Hematopoietic multipotent progenitor cell treated with erythropoietin and hydrocortisone succinate and interleukin-3 and kit ligand, for 15 days (in vitro differentiated cells): ENCODE measurements around the gene RAB20.

ENCODE experiments used
- DNase-seq: peaks from one replicate; pipeline ENCODE4 v3.0.0-alpha.2; 2015; ENCODE audit warnings: low spot score

Gene RAB20

DNA sequence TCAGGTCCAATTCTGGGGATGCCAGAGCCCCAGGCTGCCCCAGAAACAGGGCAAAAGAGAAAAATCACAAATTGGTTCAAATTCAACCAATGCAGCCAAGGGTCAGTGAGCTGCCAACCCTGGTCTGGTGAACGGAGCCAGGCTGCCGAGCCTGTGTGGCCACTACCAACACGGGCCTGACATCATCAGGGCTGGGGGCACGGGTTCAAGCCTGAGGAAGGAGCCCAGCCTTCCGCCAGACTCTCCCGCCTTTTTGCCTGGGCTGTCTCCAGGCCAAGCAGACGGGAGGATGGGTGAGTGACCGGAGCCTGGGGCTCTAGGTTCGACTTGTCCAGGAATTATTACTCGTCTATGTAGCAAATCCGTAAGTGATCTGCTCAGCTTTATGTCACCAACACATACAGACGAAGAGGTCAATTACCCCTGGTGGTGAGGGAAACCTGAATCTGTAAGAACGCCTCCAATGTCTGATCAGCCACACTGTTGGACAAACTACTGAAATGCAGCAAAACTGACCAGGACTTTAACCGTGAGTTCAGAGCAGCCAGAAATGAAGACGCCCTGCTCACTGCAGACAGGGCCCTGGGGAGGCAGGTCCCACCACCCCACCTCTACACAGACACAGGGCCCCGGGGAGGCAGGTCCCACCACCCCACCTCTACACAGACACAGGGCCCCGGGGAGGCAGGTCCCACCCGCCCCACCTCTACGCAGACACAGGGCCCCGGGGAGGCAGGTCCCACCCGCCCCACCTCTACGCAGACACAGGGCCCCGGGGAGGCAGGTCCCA lies 31.8 kb downstream of the RAB20 start:
- no peak for DNase-seq

GRCh38 chr13:110528911-110529310 lies 32.6 kb downstream of the RAB20 start:
- DNase-seq, result no peak

GRCh38 chr13:110528371-110528770 lies 33.2 kb downstream of the RAB20 start:
- DNase-seq, result no peak

- no peak for DNase-seq
Measured at GRCh38 chr13:110525328-110526319, 35.9 kb downstream of the RAB20 start.

DNA sequence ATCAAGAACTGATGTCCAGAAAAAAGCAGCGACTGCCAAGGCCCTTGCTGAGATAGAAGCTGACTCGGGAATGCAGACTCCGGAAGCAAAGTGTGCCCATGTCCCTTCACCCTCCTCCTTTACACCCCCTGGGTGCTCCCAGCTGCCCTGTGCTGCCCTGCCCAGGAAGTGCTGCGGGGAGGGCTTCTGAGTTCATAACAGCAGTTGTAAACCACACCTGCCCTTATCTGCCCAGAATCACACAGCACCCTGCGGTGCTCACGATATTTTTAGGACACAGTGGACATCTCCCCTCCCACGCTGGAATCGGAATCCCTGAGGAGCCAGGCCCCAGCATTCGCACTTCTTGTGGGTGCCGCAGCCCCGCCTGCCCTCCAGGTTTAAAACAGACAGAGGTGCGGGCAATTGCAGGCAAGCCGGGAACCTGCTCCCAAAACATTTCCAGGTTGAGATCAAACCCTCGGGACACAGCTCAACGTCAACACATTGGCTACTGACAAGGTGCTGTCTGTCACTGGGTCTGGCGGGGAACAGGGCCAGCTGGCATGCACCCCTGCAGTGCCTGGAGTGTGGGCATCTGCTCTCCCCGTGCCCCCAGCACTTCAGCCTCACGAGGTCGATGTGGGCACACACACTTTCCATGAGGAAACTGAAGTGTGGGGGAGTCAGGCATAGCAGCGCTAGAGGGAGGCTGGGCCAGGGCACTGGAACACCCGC lies 36.8 kb downstream of the RAB20 start:
- no peak for DNase-seq

DNA sequence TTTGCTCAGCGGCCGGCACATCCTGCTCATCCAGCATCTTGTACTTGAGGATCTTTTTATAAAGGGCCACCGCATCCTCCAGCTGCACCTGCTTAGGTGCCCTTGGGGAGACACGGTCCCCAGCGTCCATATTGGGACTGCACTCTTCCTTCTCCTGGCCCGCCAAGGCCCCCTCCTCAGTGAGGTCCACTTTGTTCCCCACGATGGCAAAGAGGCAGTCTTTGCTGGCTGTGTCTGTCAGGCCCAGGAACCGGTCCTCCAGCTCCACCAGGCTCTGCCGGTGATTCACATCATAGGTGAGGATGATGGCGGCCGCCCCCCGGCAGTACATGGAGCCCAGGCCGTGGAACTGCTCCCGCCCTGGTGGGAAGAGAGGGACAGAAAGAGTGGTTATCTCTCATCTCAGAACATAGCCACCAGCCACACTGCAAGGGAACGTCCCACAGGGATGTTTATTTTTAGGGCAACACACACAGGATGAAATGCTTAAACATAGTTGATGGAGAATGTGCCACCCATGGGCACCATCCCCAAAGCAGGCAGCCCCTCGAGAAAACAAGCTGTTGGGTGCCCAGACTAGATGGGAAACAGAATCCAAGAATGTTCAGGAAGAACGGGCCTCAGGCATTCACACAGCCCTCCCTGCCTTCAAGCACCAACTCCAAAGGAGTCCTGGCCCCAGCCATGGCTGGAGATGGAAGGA lies 37.5 kb downstream of the RAB20 start:
- no peak for DNase-seq

DNA sequence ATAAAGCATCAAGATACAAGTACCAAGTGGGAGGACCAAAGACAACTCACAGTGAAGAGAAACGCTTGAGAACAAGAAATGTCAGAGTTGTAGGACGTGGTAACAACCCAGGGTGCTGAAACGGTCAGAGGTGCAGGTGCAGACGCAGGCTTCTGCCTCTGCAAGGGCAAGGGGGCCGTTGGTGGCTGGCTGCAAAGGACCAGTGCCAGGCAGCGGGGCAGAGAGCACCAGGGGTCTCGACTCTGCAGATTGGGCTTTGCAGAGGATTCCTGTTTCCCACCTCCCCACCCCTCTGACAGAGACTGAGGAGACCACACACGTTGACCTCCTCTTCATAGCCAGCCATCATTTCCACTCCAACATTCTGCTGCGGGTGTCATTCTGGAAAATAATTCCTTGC lies 38.3 kb downstream of the RAB20 start:
- no peak for DNase-seq

- DNase-seq, result no peak
Measured at GRCh38 chr13:110522721-110523120, 38.8 kb downstream of the RAB20 start.

GRCh38 chr13:110521946-110522345 lies 39.6 kb downstream of the RAB20 start:
- DNase-seq, result no peak

DNA sequence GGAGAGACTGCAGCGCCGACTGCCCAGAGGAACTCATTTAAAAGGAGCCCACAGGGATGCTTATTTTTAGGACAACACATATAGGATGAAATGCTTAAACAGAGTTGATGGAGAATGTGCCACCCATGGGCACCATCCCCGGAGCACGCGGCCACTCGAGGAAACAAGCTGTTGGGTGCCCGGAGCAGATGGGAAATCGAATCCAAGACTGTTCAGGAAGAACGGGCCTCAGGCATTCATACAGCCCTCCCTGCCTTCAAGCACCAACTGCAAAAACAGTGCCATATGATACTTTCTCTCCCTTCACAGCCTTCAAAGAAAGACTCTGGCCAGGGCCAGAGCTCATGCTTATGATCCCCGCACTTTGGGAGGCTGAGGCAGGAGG lies 40.2 kb downstream of the RAB20 start:
- DNase-seq, result no peak

DNA sequence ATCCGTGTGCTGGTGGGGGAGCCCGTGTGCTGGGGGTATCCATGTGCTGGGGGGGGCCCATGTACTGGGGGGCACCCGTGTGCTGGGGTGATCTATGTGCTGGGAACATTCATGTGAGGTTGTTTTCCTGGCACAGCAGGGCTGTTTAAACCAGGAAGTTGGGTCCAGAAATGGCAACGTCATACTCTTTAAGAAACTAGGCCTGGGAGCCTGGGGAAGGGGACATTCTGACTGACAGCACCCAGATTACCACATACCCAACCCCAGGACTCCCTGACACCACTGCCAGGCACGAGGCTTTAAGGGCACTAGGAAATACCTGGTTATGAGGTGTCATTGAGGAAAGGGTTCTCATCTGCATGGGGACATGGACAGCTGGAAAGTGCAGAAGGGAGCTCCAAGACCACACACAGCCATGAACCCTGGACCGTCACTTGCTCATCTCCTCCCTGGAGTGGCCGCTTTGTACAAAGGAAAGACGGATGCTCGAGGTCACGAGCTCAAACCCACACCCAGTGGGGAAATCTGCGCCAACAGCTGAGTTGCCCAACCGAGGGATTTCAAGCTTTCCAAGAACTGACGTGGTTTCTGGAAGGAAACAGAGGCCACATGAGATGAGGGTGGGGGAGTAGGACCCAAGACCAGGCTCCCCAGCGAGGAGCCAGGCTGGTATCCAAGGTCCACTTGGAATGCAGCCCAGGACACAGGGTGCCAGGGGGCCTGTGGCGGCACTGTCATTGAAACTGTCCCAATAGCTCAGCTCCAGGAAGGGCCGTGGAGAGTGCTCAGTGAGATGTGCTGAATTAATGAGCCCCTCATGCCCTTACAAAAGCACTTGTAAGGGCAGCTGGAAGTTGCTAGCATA lies 40.9 kb downstream of the RAB20 start:
- no peak for DNase-seq

DNA sequence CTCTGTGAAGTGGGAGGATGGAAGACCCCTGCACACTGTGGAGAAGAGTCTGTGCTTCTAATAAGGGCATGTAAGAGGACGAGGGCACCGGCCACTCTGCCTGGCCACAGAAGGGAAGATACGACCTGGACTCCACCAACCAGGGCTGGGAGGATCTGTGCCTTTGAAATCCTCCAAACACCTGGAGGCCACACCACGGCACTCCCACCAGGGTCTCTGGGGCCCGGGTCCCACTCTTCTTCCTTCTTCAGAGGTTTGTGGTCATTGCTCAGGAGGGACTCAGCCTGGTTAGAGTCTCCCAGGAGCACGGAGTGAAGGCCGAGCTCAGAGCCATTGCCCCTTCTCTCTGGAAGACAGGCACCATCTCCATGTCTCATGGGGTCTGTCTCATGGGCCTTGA lies 42.0 kb downstream of the RAB20 start:
- no peak for DNase-seq

DNA sequence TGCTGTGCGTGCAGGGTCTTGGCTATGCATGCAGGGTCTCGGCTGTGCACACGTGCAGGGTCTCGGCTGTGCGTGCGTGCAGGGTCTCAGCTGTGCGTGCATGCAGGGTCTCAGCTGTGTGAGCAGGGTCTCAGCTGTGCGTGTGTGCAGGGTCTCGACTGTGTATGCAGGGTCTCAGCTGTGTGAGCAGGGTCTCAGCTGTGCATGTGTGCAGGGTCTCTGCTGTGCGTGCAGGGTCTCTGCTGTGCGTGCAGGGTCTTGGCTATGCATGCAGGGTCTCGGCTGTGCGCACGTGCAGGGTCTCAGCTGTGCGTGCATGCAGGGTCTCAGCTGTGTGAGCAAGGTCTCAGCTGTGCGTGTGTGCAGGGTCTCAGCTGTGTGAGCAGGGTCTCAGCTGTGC lies 42.5 kb downstream of the RAB20 start:
- no peak for DNase-seq

- no peak for DNase-seq
Measured at GRCh38 chr13:110518571-110518970, 43.0 kb downstream of the RAB20 start.

DNA sequence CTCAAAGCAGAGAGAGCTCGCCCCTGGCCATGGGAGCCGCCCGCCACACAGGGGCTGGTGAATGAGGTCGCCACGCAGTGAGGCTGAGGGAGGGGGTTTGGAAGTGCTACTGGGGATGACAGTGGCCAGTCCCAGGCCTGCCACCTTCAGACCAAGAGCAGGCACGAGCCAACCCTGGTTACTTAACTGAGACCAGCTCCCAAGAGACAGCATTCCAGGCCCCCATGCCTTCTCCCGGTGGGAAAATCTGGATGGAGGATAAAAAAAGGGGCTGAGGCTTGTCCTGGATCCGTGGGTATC lies 43.3 kb downstream of the RAB20 start:
- no peak for DNase-seq

DNA sequence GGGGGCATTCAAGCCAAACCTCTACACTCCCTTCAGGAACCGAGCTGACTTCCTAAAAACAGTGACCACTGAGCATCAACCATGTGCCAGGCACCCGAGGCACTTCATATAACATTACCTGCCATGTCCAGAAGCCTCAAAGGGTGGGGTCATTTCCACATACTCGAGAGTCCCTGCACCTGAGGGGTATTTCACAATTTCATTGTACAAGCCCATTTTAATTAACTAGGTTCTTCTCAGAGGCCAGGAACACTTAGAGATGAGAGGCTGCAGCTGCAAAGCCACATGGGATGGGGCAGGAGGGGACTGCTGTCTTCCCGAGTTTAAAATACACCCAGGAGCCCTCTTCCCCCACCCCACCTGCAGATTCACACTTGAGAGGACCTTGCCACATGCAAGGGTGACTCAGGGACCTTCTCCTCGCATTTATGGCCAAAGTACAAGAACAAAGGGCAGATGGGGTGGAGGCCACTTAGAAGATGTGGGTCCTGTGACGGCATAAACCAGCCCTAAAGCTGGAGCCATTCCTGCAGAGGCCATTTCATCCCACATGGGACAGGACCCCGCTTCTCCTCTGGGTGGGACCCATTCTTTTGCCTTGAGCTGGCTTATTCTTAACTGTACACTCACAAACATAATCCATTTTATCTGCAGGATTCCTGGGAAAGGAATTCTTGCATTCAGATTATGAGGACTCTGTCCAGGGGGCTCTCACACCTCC lies 43.9 kb downstream of the RAB20 start:
- DNase-seq, result no peak

GRCh38 chr13:110516500-110516899 lies 45.0 kb downstream of the RAB20 start:
- no peak for DNase-seq

DNA sequence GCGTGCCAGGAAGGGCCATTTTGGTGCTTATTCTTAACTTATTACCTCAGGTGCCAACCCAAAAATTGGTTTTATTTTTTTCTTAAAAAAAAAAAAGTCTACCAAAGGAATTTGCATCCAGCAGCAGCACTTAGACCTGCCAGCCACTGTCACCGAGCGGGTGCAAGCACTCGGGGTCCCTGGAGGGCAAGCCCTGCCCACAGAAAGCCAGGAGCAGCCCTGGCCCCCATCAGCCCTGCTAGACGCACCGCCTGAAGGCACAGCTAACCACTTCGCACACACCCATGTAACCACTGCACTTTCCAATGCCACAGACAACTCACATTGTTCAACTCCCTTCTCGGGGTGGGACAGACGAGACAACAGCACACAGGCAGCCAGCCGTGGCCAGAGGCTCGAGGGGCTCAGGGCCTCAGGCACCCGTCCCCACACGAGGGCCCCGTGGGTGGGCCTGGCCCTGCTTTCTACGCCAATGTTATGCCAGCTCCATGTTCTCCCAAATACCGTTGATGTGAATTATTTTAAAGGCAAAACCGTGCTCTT lies 49.3 kb downstream of the RAB20 start:
- no peak for DNase-seq

- no peak for DNase-seq
Measured at GRCh38 chr13:110511509-110512181, 49.9 kb downstream of the RAB20 start.
